HAP-1 (cell line): ENCODE measurements around the gene PEBP1.
A peak's percentile ranks its signal among the peaks of the same experiment; 100 is the strongest.

Source experiments
- DNase-seq, 2 experiments: peaks; one replicate each; pipeline ENCODE4 v3.0.0-alpha.2; 2016 to 2020; ENCODE audit warnings: low spot score in 2 of 2
- H3K27me3 ChIP-seq: fragments of 250-450 bp; sonication (Bioruptor Pico); 2 replicates; pipeline ENCODE4 v1.5.1; 2020; ENCODE audit warnings: low read depth, mild to moderate bottlenecking, moderate library complexity
- H3K36me3 ChIP-seq: fragments of 250-450 bp; sonication (Bioruptor Pico); replicated peaks from 2 replicates; pipeline ENCODE4 v1.5.1; 2020; ENCODE audit warnings: mild to moderate bottlenecking
- H3K4me1 ChIP-seq: fragments of 250-450 bp; sonication (Bioruptor Pico); 2 replicates; pipeline ENCODE4 v1.5.1; 2020; ENCODE audit warnings: mild to moderate bottlenecking
- H3K4me3 ChIP-seq: fragments of 250-450 bp; sonication (Bioruptor Pico); 2 replicates; pipeline ENCODE4 v1.5.1; 2020; ENCODE audit warnings: mild to moderate bottlenecking, moderate library complexity
- H3K9me3 ChIP-seq: fragments of 250-450 bp; sonication (Bioruptor Pico); 2 replicates; pipeline ENCODE4 v1.5.1; 2020; ENCODE audit warnings: mild to moderate bottlenecking, moderate library complexity
- in situ Hi-C: fragments of 300-500 bp; cut with MboI; formaldehyde crosslinking; loops from 3 replicates; pipeline ENCODE4 v1.14.3; 2020; ENCODE audit warnings: low sequenced_read_pairs, inconsistent platforms, mixed read lengths

PEBP1 gene

DNA sequence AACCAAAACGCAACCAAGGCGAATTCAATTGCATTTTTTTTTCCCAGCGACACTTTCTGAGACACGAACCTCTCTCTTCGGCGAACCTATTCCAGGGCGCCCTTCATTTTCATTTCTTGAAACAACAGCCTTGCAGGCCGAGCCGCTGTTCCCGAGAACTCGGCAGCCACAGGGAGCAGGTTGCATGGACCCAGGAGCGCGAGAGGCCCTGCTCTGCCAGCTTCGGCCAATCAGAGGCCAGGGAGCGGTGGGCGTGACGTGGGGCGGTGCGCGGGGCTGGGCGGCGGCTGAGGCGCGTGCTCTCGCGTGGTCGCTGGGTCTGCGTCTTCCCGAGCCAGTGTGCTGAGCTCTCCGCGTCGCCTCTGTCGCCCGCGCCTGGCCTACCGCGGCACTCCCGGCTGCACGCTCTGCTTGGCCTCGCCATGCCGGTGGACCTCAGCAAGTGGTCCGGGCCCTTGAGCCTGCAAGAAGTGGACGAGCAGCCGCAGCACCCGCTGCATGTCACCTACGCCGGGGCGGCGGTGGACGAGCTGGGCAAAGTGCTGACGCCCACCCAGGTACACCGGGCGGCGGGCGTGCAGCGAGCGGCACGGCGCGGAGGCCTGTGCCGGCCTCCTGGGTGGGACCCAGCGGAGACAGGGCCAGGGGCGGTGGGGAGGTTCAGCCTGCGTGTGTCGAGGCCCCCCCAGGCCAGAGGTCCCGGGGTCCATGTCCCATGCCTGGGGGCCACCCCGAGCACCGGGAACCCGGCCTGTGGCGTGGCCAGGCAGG, at the start of gene PEBP1:
TSS of gene PEBP1 (plus strand) at position 337 of the 771 bp plus-strand sequence. CDS start at position 423, 86 bp downstream.
- DNase-seq, result peak; percentile 90 to 97
- peaks cover 40% of the 10 kb centered on the region for H3K36me3 ChIP-seq
- peaks cover 20% of the 10 kb centered on the region for H3K4me1 ChIP-seq
- no peaks in the 10 kb centered on the region for H3K9me3 ChIP-seq
- peak within 1 kb of the TSS; percentile 85 for H3K4me3 ChIP-seq
- in situ Hi-C loops, result loop anchor here (10.0 kb wide), 1 partner anchor 239 kb away; the partner anchor contains the start of genes SUDS3 and TAOK3
- H3K27me3 ChIP-seq, result no peaks in the 10 kb centered on the region

DNA sequence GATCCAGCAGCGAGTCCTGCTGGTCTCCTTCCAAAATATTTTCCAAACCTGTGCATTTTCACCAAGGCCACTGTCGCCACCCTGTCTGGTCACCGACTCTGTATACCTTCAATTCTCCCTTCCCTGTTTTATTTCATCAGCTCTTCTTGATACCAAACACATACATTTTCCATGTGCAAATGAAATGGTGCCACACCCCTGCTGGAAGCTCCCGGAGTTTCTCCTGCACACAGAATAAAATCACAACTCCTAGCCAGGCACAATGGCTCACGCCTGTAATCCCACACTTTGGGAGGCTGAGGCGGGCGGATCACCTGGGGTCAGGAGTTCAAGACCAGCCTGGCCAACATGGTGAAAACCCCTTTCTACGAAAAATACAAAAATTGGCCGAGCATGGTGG, 46.1 kb upstream of the PEBP1 start:
- no peaks in the 10 kb centered on the region for H3K9me3 ChIP-seq
- no peak for DNase-seq
- no peak overlapping the region for H3K4me3 ChIP-seq
- H3K36me3 ChIP-seq, result peaks cover 21% of the 10 kb centered on the region
- H3K27me3 ChIP-seq, result no peaks in the 10 kb centered on the region
- in situ Hi-C loops, result no loop called here
- no peaks in the 10 kb centered on the region for H3K4me1 ChIP-seq

DNA sequence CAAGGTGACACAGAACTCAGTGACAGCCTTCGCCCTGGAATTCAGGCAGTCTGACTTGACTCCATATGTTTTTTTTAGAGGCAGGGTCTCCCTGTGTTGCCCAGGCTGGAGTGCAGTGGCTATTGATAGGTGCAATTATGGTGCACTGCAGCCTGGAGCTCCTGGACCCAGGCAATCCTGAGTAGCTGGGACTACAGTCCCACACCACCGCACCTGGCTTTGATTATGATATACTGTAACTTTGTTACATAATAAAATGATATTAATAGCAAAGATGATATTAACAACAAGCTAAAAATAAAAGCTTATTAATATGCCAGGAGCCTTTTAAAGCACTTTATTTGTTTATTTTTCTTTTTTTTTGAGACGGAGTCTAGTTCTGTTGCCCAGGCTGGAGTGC, 41.9 kb upstream of the PEBP1 start:
- in situ Hi-C loops, result no loop called here
- no peaks in the 10 kb centered on the region for H3K27me3 ChIP-seq
- H3K4me3 ChIP-seq, result no peak overlapping the region
- peaks cover 7% of the 10 kb centered on the region for H3K4me1 ChIP-seq
- peaks cover 20% of the 10 kb centered on the region for H3K36me3 ChIP-seq
- DNase-seq, result no peak
- H3K9me3 ChIP-seq, result no peaks in the 10 kb centered on the region

DNA sequence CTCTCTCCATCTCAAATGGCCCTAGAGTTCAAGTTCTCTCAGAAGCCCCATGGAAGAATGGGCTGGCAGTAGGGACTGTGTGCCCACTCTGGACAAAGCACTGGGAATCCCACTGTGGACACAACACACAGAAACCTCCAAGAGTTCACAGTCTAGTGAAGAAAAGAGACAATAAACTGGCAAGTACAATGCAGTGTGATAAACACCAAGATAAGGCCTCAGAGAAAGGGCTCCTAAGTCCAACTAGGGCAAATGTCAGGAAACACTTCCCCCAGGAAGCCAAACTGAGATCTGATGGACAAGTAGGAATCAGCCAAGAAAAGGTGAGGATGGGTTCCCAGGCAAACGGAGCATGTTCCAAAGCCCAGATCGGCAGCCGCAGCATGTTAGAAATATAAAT, 37.5 kb upstream of the PEBP1 start:
- Histone ChIP-seq H3K4me1 (peaks cover 14% of the 10 kb centered on the region), H3K9me3 (no peaks in the 10 kb centered on the region), H3K27me3 (no peaks in the 10 kb centered on the region), H3K36me3 (peaks cover 6% of the 10 kb centered on the region), H3K4me3 (no peak overlapping the region)
- in situ Hi-C loops, result no loop called here
- no peak for DNase-seq

DNA sequence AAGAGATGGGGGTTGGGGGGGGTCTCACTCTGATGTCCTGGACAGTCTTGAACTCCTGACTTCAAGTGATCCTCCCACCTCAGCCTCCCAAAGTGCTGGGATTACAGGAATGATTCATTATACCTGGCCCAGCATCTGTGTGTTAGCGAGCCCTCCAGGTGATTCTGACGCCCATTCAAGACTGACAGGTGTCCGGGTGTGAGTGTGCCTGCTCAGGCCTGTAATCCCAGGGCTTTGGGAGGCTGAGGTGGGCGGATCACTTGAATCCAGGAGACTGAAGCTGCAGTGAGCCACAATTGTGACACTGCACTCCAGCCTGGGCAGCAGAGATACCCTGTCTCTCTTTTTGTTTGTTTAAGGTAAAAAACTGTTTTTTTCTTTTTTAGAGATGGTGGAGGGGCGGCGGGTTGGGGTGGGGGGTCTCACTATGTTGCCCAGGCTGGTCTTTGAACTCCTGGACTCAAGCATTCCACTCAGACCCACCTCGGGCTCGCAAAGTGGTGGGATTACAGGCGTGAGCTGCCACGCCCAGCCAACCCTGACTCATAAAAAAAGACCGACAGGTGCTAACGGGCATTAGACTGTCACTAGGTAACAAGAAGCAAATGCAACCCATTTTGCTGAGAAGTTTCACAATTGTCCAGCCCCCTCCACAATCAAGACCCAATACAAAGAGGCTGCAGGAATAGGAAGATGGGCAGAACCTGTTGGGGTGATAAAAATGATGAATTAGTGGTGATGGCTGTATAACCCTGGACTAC, 36.8 kb upstream of the PEBP1 start:
- Histone ChIP-seq H3K27me3 (no peaks in the 10 kb centered on the region), H3K36me3 (no peaks in the 10 kb centered on the region; the same call in 1 of the 2 replicates), H3K9me3 (no peaks in the 10 kb centered on the region), H3K4me3 (no peak overlapping the region), H3K4me1 (peaks cover 14% of the 10 kb centered on the region)
- in situ Hi-C loops, result no loop called here
- peak; percentile 3 to 42 for DNase-seq

DNA sequence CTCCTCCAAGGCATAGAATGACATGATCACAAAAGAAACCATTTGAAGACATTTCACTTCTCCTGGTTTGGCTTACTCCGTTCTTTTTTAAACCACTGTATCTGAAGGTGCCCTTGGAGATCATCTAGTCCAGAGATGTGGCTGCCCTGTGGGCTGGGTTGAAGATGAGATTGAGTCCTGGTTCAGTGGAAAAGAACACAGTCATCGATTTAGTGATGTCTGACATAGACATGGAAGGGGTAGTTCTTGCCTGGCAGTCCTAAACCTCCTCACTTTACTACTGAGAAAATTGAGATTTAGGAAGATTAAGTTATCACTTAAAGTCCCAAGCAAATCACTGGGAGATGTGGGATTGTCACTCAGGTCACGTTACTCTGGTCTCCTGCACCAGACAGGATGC, 34.9 kb upstream of the PEBP1 start:
- Histone ChIP-seq H3K9me3 (no peaks in the 10 kb centered on the region), H3K4me1 (peaks cover 24% of the 10 kb centered on the region), H3K4me3 (no peak overlapping the region), H3K36me3 (no peaks in the 10 kb centered on the region; the same call in 1 of the 2 replicates), H3K27me3 (no peaks in the 10 kb centered on the region)
- in situ Hi-C loops, result no loop called here
- no peak for DNase-seq

DNA sequence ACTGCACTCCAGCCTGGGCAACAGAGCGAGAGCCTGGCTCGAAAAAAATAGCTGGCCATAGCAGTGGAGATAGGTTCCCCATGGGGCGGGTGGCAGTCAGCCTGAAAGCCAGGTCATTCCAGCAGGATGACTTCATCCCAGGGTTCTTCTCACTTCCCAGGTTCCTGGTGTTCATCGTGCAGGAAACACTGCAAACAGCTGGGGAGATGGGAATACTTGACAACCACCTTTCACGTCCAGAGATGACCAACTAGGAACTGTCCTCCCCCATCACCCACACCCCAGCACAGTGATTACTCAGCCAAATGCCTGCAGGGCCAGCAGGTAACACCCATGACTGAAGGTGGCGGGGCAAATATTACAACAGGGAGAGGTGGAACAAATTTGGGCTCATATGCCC, 33.9 kb upstream of the PEBP1 start:
- no peaks in the 10 kb centered on the region for H3K27me3 ChIP-seq
- in situ Hi-C loops, result no loop called here

DNA sequence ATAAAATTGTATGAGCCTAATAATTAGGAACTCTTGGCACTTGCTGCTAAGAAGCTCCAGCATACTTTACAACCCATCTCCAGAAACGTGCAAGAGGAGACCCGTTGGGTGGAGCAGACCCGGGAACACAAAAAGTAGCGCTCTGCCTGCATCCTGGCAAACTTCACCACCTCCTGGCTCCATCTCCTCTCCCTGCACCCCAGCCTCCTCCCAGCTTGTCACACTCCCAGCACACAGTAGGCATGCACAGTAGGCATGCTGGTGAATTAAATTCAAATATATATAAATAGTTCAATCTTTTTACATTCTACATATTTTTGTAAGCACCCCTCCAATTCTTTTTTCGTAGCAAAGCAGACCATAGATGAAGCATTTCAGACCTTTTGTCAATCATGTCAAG, 33.3 kb upstream of the PEBP1 start:
- H3K4me3 ChIP-seq, result peak overlapping the region; percentile 86
- DNase-seq, result peak in 1 of 2 experiments; percentile 31
- in situ Hi-C loops, result no loop called here
- peaks cover 32% of the 10 kb centered on the region for H3K4me1 ChIP-seq
- no peaks in the 10 kb centered on the region; the same call in 1 of the 2 replicates for H3K36me3 ChIP-seq
- no peaks in the 10 kb centered on the region for H3K9me3 ChIP-seq
- H3K27me3 ChIP-seq, result no peaks in the 10 kb centered on the region

More for the DNA sequence above, 33.9 kb upstream of the PEBP1 start:
- H3K36me3 ChIP-seq, result no peaks in the 10 kb centered on the region; the same call in 1 of the 2 replicates
- peaks cover 29% of the 10 kb centered on the region for H3K4me1 ChIP-seq
- DNase-seq, result no peak
- no peaks in the 10 kb centered on the region for H3K9me3 ChIP-seq
- peak overlapping the region; percentile 86; the same call in 1 of the 2 replicates for H3K4me3 ChIP-seq

DNA sequence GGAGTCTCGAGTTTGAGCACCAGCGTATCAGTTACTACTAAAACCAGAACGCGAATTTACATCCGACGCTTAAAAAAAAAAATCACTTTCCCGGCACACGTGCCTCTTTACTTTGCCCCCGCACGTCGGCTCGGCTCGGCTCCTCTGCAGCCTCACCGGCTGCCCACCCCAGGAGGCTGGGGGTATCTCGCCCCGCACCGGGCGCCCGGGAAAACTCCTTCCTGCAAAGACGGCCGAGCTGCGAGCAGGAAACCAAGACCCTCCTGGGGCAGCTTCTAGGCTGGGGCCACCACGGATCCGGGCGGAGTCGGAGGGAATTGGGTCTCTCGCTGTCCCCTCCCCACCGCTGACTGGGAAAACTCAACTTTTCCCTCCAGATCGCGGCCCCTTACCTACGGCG, 32.7 kb upstream of the PEBP1 start:
- DNase-seq, result peak; percentile 7 to 55
- in situ Hi-C loops, result no loop called here
- Histone ChIP-seq H3K36me3 (no peaks in the 10 kb centered on the region; the same call in 1 of the 2 replicates), H3K4me1 (peaks cover 30% of the 10 kb centered on the region), H3K27me3 (no peaks in the 10 kb centered on the region), H3K4me3 (peak overlapping the region; percentile 86), H3K9me3 (no peaks in the 10 kb centered on the region)

DNA sequence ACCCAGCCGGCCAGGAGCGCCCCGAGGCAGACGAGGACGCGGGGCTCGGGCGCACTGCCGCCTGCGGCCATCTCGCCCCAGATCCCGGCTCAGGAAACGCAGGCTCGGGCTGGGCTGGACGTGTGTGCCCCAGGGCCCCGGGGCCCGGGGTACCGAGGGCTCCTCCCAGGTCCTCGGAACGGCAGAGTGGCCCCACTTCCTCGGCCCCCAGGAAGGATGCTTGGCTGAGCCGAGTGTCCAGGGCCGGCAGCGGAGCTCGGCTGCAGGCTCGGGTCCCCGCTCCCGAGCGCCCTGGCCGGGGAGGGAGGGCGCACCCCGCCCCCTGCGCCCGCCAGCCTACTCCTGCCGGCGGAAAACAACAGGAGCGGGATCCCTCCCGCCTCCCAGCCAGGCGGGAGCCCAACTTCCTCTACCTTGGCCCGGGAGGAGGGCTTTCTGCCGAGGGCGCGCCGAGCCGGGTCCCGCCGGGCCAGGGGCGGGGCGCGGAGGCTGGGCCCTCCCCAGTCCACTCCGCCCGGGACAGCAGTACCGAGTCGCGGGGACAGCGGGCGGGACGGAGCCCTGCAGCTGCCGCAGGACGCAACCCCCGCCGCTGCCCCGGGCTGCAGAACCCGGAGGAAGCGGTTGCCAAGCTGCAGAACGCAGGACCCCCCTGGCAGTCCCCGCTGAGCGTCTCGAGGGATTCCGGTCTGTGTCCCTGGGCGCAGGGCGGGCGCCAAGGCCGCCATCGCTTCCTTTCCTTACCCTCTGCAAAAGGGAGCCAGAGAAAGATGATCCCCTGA, 32.1 kb upstream of the PEBP1 start, which contains the start of gene VSIG10:
TSS of gene VSIG10 (minus strand) at position 411 of the 782 bp plus-strand sequence. CDS start at position 71, 340 bp downstream.
- in situ Hi-C loops, result no loop called here
- DNase-seq, result peak; percentile 78 to 86
- Histone ChIP-seq H3K9me3 (no peaks in the 10 kb centered on the region), H3K4me3 (peak within 1 kb of the TSS; percentile 86), H3K4me1 (peaks cover 26% of the 10 kb centered on the region), H3K27me3 (no peaks in the 10 kb centered on the region), H3K36me3 (no peaks in the 10 kb centered on the region; the same call in 1 of the 2 replicates)

DNA sequence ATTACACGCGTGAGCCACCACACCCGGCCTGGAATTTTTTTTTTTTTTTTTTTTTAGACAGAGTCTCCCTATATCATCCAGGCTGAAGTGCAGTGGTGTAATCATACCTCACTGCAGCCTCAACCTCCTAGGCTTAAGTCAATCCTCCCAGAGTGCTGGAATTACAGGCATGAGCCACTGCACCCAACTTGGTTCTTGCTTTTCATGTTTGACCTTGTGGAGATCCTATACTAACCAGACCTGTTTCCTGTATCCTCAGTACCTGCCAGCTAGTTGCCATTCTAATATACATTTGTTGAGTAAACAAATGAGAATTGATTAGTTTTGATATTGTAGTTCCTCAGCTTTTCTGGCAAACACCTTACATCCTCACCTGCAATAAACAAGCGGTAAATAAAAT, 28.9 kb upstream of the PEBP1 start:
- in situ Hi-C loops, result no loop called here
- DNase-seq, result peak; percentile 29 to 38

DNA sequence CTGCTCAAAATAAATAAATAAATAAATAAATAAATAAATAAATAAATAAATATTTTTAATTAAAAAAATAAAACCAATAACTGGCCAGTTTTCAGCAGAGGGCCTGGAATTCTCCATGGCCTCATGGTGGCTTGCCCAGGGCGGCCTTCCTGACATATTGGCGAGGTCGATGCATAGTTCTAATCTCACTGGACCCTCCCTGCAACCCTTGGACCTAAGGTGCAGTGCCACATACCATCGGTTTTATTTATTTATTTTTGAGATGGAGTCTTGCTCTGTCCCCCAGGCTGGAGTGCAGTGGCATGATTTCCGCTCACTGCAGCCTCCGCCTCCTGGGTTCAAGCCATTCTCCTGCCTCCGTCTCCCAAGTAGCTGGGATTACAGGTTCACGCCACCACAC, 28.2 kb upstream of the PEBP1 start:
- DNase-seq, result no peak
- peaks cover 18% of the 10 kb centered on the region for H3K4me1 ChIP-seq
- H3K27me3 ChIP-seq, result no peaks in the 10 kb centered on the region
- in situ Hi-C loops, result no loop called here
- no peaks in the 10 kb centered on the region for H3K9me3 ChIP-seq
- H3K36me3 ChIP-seq, result no peaks in the 10 kb centered on the region
- H3K4me3 ChIP-seq, result no peak overlapping the region

More for the DNA sequence above, 28.9 kb upstream of the PEBP1 start:
- H3K27me3 ChIP-seq, result no peaks in the 10 kb centered on the region
- no peaks in the 10 kb centered on the region for H3K36me3 ChIP-seq
- no peaks in the 10 kb centered on the region for H3K9me3 ChIP-seq
- H3K4me1 ChIP-seq, result peaks cover 18% of the 10 kb centered on the region
- no peak overlapping the region for H3K4me3 ChIP-seq

DNA sequence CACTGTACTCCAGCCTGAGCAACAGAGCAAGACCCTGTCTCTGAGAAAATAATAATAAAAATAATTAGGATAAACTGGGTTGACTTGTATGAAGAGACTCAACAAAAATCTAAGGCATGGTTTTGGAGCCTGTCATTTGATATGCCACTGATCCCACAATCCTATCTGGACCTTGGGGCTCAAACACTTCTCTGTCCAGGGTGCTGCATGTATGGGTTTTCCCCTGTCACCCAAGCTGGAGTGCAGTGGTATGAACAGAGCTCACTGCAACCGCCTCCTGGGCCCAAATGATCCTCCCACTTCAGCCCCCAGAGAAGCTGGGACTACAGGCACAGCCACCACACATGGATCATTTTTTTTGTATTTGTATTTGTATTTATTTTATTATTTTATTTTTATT, 26.8 kb upstream of the PEBP1 start:
- H3K9me3 ChIP-seq, result no peaks in the 10 kb centered on the region
- DNase-seq, result no peak
- H3K36me3 ChIP-seq, result no peaks in the 10 kb centered on the region
- H3K4me3 ChIP-seq, result no peak overlapping the region
- in situ Hi-C loops, result no loop called here
- H3K27me3 ChIP-seq, result no peaks in the 10 kb centered on the region
- H3K4me1 ChIP-seq, result peaks cover 18% of the 10 kb centered on the region
